SK-N-SH (cell line): Measurements from ENCODE around the gene IL15RA. TPM values are rescaled to one million over a fixed set of nuclear protein-coding genes. Genes with fewer than 3 reads are reported as not detected.

ENCODE experiments used
- CTCF ChIA-PET: fragments of 300-600, 350-600 bp; formaldehyde crosslinking; extraction: SDS; loops from one replicate; lab custom pipeline; 2021; lab: Yijun Ruan, JAX
- POLR2A ChIA-PET: fragments of 350-600 bp; sonication (Branson Sonifier 250); formaldehyde crosslinking; extraction: SDS; loops from one replicate; lab custom pipeline; 2020; ENCODE audit warnings: antibody characterized with exemption, inconsistent platforms; lab: Yijun Ruan, JAX
- DNase-seq: peaks from one replicate; pipeline ENCODE4 v3.0.0; 2012
- H2AFZ ChIP-seq: fragments of 200-600 bp; sonication (generic); 2 replicates; pipeline ENCODE4 v1.8.1; 2016; ENCODE audit warnings: antibody characterized with exemption, mild to moderate bottlenecking, low read depth
- H3F3A ChIP-seq: fragments of 200-600 bp; sonication (generic); replicated peaks from 2 replicates; pipeline ENCODE3; 2016; ENCODE audit warnings: antibody characterized with exemption, mild to moderate bottlenecking; ENCODE audit not compliant: insufficient read depth
- H3K27ac ChIP-seq, 2 experiments: fragments of 200-500 bp in 1 of 2; fragments of 200-600 bp in 1 of 2; sonication (Bioruptor generic) in 1 of 2; sonication (generic), shearing (Covaris generic) in 1 of 2; 2 replicates each; pipeline versions ENCODE4 v1.5.1 to v1.6.1; 2014 to 2016; ENCODE audit warnings: low read depth in 2 of 2, inconsistent platforms in 1 of 2, low read length in 1 of 2, mild to moderate bottlenecking in 1 of 2, mixed read lengths in 1 of 2
- H3K27me3 ChIP-seq: fragments of 200-600 bp; sonication (generic), shearing (Covaris generic); 2 replicates; pipeline ENCODE4 v1.6.1; 2016; ENCODE audit warnings: mixed run types; ENCODE audit not compliant: insufficient read depth
- H3K36me3 ChIP-seq, 2 experiments: fragments of 200-500 bp in 1 of 2; fragments of 200-600 bp in 1 of 2; sonication (Bioruptor generic) in 1 of 2; sonication (generic) in 1 of 2; replicated peaks in 1 of 2; 2 replicates each; pipeline versions ENCODE3 to v1.5.1; 2014 to 2016; ENCODE audit warnings: low read length in 1 of 2, mild to moderate bottlenecking in 1 of 2; ENCODE audit not compliant: insufficient read depth in 2 of 2, control insufficient read depth in 1 of 2
- H3K4me1 ChIP-seq, 2 experiments: fragments of 200-500 bp in 1 of 2; fragments of 200-600 bp in 1 of 2; sonication (Bioruptor generic) in 1 of 2; sonication (generic), shearing (Covaris generic) in 1 of 2; 2 replicates each; pipeline versions ENCODE4 v1.5.1 to v1.6.1; 2014 to 2016; ENCODE audit warnings: low read depth in 1 of 2, low read length in 1 of 2, mixed run types in 1 of 2; ENCODE audit not compliant: insufficient read depth in 2 of 2, control insufficient read depth in 1 of 2
- H3K4me2 ChIP-seq: fragments of 200-600 bp; sonication (generic), shearing (Covaris generic); 2 replicates; pipeline ENCODE4 v1.6.1; 2017; ENCODE audit warnings: mixed run types
- H3K4me3 ChIP-seq, 2 experiments: fragments of 200-500 bp in 1 of 2; fragments of 200-600 bp in 1 of 2; sonication (Bioruptor generic) in 1 of 2; sonication (generic), shearing (Covaris generic) in 1 of 2; 2 replicates each; pipeline versions ENCODE4 v1.5.1 to v1.8.1; 2014 to 2016; ENCODE audit warnings: low read depth in 2 of 2, inconsistent platforms in 1 of 2, low read length in 1 of 2, mild to moderate bottlenecking in 1 of 2, mixed read lengths in 1 of 2, moderate library complexity in 1 of 2
- H3K79me2 ChIP-seq: fragments of 200-600 bp; sonication (generic); 2 replicates; pipeline ENCODE4 v1.8.1; 2017; ENCODE audit warnings: mild to moderate bottlenecking; ENCODE audit not compliant: insufficient read depth
- H3K9ac ChIP-seq: fragments of 200-600 bp; sonication (generic); 2 replicates; pipeline ENCODE4 v1.6.1; 2017; ENCODE audit warnings: mixed run types
- H3K9me2 ChIP-seq: fragments of 200-600 bp; sonication (generic); 2 replicates; pipeline ENCODE4 v1.6.1; 2017; ENCODE audit warnings: mixed run types
- H3K9me3 ChIP-seq: fragments of 200-600 bp; sonication (generic); 2 replicates; pipeline ENCODE4 v1.6.1; 2017; ENCODE audit warnings: mixed run types, mild to moderate bottlenecking, moderate library complexity
- H4K20me1 ChIP-seq: fragments of 200-600 bp; sonication (generic); 2 replicates; pipeline ENCODE4 v1.6.1; 2017; ENCODE audit warnings: mild to moderate bottlenecking, mixed run types; ENCODE audit not compliant: insufficient read depth
- CHD2 ChIP-seq: fragments of 150-350 bp; IDR thresholded peaks from 2 replicates; pipeline ENCODE4 v1.6.1; 2018; ENCODE audit warnings: low read length; ENCODE audit not compliant: partially characterized antibody
- ELF1 ChIP-seq: IDR thresholded peaks from 2 replicates; pipeline ENCODE4 v1.4.0; 2012
- EP300 ChIP-seq, 2 experiments: IDR thresholded peaks; 2 replicates each; pipeline versions ENCODE4 v1.4.0 to v1.6.1; 2012; ENCODE audit warnings: borderline replicate concordance in 1 of 2, low read depth in 1 of 2, low read length in 1 of 2
- FOSL2 ChIP-seq: IDR thresholded peaks from 2 replicates; pipeline ENCODE4 v1.4.0; 2012; ENCODE audit warnings: low read depth, mild to moderate bottlenecking, moderate library complexity, borderline replicate concordance
- FOXJ3 ChIP-seq: sonication (generic); formaldehyde crosslinking; IDR thresholded peaks from 2 replicates; pipeline ENCODE4 v1.5.1; 2020; ENCODE audit warnings: mild to moderate bottlenecking, missing genetic modification reagents
- NFIC ChIP-seq: IDR thresholded peaks from 2 replicates; pipeline ENCODE4 v1.4.0; 2012; ENCODE audit warnings: borderline replicate concordance
- RCOR1 ChIP-seq: fragments of 150-350 bp; IDR thresholded peaks from 2 replicates; pipeline ENCODE4 v1.6.1; 2017; ENCODE audit warnings: antibody characterized with exemption, low read length
- RXRA ChIP-seq: IDR thresholded peaks from 2 replicates; pipeline ENCODE4 v1.4.0; 2012; ENCODE audit warnings: low read depth, mild to moderate bottlenecking, borderline replicate concordance
- SIN3A ChIP-seq: IDR thresholded peaks from 2 replicates; pipeline ENCODE4 v1.6.1; 2012; ENCODE audit warnings: low read depth, mild to moderate bottlenecking, low read length, moderate library complexity, borderline replicate concordance
- SMC3 ChIP-seq: IDR thresholded peaks from 2 replicates; pipeline ENCODE4 v1.6.1; 2012; ENCODE audit warnings: low read depth, low read length, improper control_type of control experiment
- TCF12 ChIP-seq: IDR thresholded peaks from 2 replicates; pipeline ENCODE4 v1.4.0; 2012
- TEAD4 ChIP-seq: IDR thresholded peaks from 2 replicates; pipeline ENCODE4 v1.4.0; 2012; ENCODE audit warnings: mild to moderate bottlenecking, borderline replicate concordance; ENCODE audit not compliant: insufficient read depth
- WGBS: methylation state at CpG from one replicate; pipeline ENCODE4 v1.1.6; 2017; ENCODE audit warnings: low lambda C conversion rate; 5-methylcytosine and 5-hydroxymethylcytosine counted together
- polyA plus RNA-seq, 3 experiments: library from polyadenylated mRNA; depleted of rRNA; stranded (reverse); fragments of >200 nt; gene quantifications; 2 replicates each; pipeline ENCODE4 v1.2.3, GENCODE V29; 2012
- TF ChIP-seq, protein P1 (sequence below): fragments of 150-350 bp; IDR thresholded peaks from 2 replicates; pipeline ENCODE4 v1.6.1; 2017; ENCODE audit warnings: antibody characterized with exemption, low read length, low read depth, borderline replicate concordance
- TF ChIP-seq, protein P2 (sequence below): IDR thresholded peaks from 2 replicates; pipeline ENCODE4; 2012
- TF ChIP-seq, protein P3 (sequence below): IDR thresholded peaks from 2 replicates; pipeline ENCODE4 v1.4.0; 2012; ENCODE audit warnings: low read depth, borderline replicate concordance
- TF ChIP-seq, protein P4 (sequence below): fragments of 200-600 bp; sonication (generic); IDR thresholded peaks from 2 replicates; pipeline ENCODE4 v1.6.1; 2017; ENCODE audit warnings: antibody characterized with exemption, mild to moderate bottlenecking, moderate library complexity
- TF ChIP-seq, protein P5 (sequence below): IDR thresholded peaks from 2 replicates; pipeline ENCODE4 v1.4.0; 2012; ENCODE audit warnings: low read depth, borderline replicate concordance

IL15RA gene
- polyA plus RNA-seq, 1 of the 3 experiments (the other 2 are of a cell fraction) = 2.1 TPM

DNA sequence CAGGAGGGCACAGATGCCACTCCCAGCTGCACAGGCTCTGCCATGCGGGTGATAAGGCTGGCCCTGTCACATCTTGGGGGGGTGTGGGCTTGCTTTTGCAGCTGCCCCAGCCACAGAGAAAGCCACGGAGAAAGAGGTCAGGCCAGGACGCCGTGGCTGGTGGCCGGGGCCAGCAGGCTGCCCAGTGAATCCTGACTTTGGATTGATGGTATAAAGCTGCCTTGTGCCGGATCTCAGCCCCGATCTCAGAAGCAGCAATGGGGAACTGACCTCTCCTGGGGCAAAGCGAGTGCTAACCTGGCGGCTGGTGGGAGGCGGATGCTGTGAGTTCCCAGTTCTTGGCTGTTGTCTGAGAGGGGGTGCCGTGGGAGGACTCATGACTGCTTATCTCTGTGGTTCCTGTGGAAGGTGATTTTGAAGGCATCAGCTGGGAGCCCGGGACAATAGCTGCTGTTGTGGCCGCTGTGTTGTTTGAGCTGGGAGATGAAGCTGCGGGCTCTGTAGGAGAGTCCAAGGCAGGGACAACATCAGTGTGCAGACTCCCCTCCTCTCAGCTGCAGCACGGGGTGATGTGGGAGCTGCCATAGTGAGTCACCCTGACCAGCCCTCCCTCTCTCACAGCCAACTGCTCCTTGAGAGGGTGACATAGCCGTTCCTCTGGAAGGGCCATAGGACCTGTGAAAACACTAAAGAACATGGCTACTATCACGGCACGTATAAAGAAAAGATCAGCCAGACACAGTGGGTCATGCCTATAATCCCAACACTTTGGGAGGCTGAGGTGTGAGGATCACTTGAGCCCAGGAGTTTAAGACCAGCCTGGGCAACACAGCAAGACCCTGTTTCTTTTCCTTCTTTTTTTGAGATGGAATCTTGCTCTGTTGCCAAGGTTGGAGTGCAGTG, 17.0 kb downstream of the IL15RA start:
- H3K4me1 ChIP-seq = no peaks in the 10 kb centered on the region
- no peak overlapping the region for H3K4me2 ChIP-seq
- H3K36me3 ChIP-seq = no peaks in the 10 kb centered on the region
- H3K9me2 ChIP-seq = no peaks in the 10 kb centered on the region
- 79% methylated on average over 10 of the region's 18 CpGs for WGBS
- H2AFZ ChIP-seq = no peak overlapping the region
- TF ChIP-seq, protein P1, sequence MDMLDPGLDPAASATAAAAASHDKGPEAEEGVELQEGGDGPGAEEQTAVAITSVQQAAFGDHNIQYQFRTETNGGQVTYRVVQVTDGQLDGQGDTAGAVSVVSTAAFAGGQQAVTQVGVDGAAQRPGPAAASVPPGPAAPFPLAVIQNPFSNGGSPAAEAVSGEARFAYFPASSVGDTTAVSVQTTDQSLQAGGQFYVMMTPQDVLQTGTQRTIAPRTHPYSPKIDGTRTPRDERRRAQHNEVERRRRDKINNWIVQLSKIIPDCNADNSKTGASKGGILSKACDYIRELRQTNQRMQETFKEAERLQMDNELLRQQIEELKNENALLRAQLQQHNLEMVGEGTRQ = no peak
- TF ChIP-seq EP300 (IDR thresholded peaks at IDR 0.05; ENCODE audit: borderline replicate concordance in 1 of 2, low read depth in 1 of 2, low read length in 1 of 2) (no peak), CHD2 (no peak), TEAD4 (no peak), RXRA (no peak), TCF12 (no peak), ELF1 (no peak), SIN3A (no peak), SMC3 (no peak), FOXJ3 (CRISPR knock-in tag) (no peak), FOSL2 (no peak; the same call in 1 of the 2 replicates), NFIC (no peak), RCOR1 (no peak)
- TF ChIP-seq, protein P2, sequence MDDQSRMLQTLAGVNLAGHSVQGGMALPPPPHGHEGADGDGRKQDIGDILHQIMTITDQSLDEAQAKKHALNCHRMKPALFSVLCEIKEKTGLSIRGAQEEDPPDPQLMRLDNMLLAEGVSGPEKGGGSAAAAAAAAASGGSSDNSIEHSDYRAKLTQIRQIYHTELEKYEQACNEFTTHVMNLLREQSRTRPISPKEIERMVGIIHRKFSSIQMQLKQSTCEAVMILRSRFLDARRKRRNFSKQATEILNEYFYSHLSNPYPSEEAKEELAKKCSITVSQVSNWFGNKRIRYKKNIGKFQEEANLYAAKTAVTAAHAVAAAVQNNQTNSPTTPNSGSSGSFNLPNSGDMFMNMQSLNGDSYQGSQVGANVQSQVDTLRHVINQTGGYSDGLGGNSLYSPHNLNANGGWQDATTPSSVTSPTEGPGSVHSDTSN = no peak
- TF ChIP-seq, protein P3, sequence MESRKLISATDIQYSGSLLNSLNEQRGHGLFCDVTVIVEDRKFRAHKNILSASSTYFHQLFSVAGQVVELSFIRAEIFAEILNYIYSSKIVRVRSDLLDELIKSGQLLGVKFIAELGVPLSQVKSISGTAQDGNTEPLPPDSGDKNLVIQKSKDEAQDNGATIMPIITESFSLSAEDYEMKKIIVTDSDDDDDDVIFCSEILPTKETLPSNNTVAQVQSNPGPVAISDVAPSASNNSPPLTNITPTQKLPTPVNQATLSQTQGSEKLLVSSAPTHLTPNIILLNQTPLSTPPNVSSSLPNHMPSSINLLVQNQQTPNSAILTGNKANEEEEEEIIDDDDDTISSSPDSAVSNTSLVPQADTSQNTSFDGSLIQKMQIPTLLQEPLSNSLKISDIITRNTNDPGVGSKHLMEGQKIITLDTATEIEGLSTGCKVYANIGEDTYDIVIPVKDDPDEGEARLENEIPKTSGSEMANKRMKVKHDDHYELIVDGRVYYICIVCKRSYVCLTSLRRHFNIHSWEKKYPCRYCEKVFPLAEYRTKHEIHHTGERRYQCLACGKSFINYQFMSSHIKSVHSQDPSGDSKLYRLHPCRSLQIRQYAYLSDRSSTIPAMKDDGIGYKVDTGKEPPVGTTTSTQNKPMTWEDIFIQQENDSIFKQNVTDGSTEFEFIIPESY = no peak
- TF ChIP-seq, protein P4, sequence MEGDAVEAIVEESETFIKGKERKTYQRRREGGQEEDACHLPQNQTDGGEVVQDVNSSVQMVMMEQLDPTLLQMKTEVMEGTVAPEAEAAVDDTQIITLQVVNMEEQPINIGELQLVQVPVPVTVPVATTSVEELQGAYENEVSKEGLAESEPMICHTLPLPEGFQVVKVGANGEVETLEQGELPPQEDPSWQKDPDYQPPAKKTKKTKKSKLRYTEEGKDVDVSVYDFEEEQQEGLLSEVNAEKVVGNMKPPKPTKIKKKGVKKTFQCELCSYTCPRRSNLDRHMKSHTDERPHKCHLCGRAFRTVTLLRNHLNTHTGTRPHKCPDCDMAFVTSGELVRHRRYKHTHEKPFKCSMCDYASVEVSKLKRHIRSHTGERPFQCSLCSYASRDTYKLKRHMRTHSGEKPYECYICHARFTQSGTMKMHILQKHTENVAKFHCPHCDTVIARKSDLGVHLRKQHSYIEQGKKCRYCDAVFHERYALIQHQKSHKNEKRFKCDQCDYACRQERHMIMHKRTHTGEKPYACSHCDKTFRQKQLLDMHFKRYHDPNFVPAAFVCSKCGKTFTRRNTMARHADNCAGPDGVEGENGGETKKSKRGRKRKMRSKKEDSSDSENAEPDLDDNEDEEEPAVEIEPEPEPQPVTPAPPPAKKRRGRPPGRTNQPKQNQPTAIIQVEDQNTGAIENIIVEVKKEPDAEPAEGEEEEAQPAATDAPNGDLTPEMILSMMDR = no peak
- TF ChIP-seq, protein P5, sequence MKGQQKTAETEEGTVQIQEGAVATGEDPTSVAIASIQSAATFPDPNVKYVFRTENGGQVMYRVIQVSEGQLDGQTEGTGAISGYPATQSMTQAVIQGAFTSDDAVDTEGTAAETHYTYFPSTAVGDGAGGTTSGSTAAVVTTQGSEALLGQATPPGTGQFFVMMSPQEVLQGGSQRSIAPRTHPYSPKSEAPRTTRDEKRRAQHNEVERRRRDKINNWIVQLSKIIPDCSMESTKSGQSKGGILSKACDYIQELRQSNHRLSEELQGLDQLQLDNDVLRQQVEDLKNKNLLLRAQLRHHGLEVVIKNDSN = no peak
- H3K9ac ChIP-seq = no peak overlapping the region
- H3K4me3 ChIP-seq = no peak overlapping the region
- H3K27ac ChIP-seq = no peak overlapping the region
- POLR2A ChIA-PET = no interaction called here
- no peaks in the 10 kb centered on the region for H3K27me3 ChIP-seq
- CTCF ChIA-PET = interaction anchor here (1.2 kb wide), 1 partner anchor 27 kb away, joined by 4 read pairs; no protein-coding TSS in a partner anchor
- no peaks in the 10 kb centered on the region for H3K9me3 ChIP-seq
- DNase-seq = no peak
- H4K20me1 ChIP-seq = no peaks in the 10 kb centered on the region
- peaks cover 9% of the 10 kb centered on the region for H3F3A ChIP-seq
- H3K79me2 ChIP-seq = no peaks in the 10 kb centered on the region
